Neuronal stem cell (in vitro differentiated cells): ENCODE results near the gene RIPPLY1.

Source experiments
- DNase-seq: peaks from one replicate; pipeline ENCODE4 v3.0.0-alpha.2; 2013; ENCODE audit warnings: low spot score
- H2AFZ ChIP-seq: one replicate; pipeline ENCODE4 v1.6.1; 2013; ENCODE audit warnings: mild to moderate bottlenecking, low read length, inconsistent platforms
- H2AK5ac ChIP-seq: 2 replicates; pipeline ENCODE4 v1.6.1; 2013; ENCODE audit warnings: low read depth, mild to moderate bottlenecking, inconsistent platforms, low read length, moderate library complexity, mixed read lengths
- H2BK120ac ChIP-seq: 2 replicates; pipeline ENCODE4 v1.6.1; 2013; ENCODE audit warnings: low read depth, mild to moderate bottlenecking, inconsistent platforms, low read length, moderate library complexity, mixed read lengths
- H2BK12ac ChIP-seq: one replicate; pipeline ENCODE4 v1.6.1; 2013; ENCODE audit warnings: low read length, inconsistent platforms
- H2BK15ac ChIP-seq: 2 replicates; pipeline ENCODE4 v1.6.1; 2013; ENCODE audit warnings: mild to moderate bottlenecking, low read length, inconsistent platforms, mixed read lengths
- H2BK5ac ChIP-seq: one replicate; pipeline ENCODE4 v1.6.1; 2013; ENCODE audit warnings: inconsistent platforms, mild to moderate bottlenecking, low read length, moderate library complexity
- H3K14ac ChIP-seq: one replicate; pipeline ENCODE4 v1.6.1; 2013; ENCODE audit warnings: low read length, inconsistent platforms
- H3K18ac ChIP-seq: 2 replicates; pipeline ENCODE4 v1.6.1; 2013; ENCODE audit warnings: low read length, inconsistent platforms
- H3K23ac ChIP-seq: 2 replicates; pipeline ENCODE4 v1.6.1; 2013; ENCODE audit warnings: low read depth, mild to moderate bottlenecking, mixed read lengths, low read length, inconsistent platforms; ENCODE audit not compliant: poor library complexity
- H3K27ac ChIP-seq: replicated peaks from 3 replicates; pipeline ENCODE4 v1.5.1; 2013; ENCODE audit warnings: low read length, inconsistent platforms
- H3K27me3 ChIP-seq, 3 experiments: 2 replicates each; pipeline ENCODE4 v1.6.1; 2013; ENCODE audit warnings: low read length in 3 of 3, mild to moderate bottlenecking in 2 of 3, inconsistent platforms in 1 of 3, low read depth in 1 of 3, mixed read lengths in 1 of 3, moderate library complexity in 1 of 3; ENCODE audit not compliant: control insufficient read depth in 3 of 3, insufficient read depth in 3 of 3
- H3K36me3 ChIP-seq, 2 donors: replicated peaks in 1 of 2; 2 replicates each; pipeline ENCODE4 v1.6.1; 2013; ENCODE audit warnings: low read length in 2 of 2; ENCODE audit not compliant: control insufficient read depth in 2 of 2, insufficient read depth in 2 of 2
- H3K4ac ChIP-seq: 2 replicates; pipeline ENCODE4 v1.6.1; 2013; ENCODE audit warnings: inconsistent platforms, mild to moderate bottlenecking, low read length, moderate library complexity
- H3K4me1 ChIP-seq, 2 donors: 1 replicate in 1 of 2; 2 replicates in 1 of 2; pipeline ENCODE4 v1.6.1; 2013; ENCODE audit warnings: low read length in 2 of 2, low read depth in 1 of 2; ENCODE audit not compliant: control insufficient read depth in 2 of 2, insufficient read depth in 1 of 2
- H3K4me2 ChIP-seq: one replicate; pipeline ENCODE4 v1.6.1; 2013; ENCODE audit warnings: mild to moderate bottlenecking, low read length, inconsistent platforms; ENCODE audit not compliant: insufficient read depth, poor library complexity, severe bottlenecking
- H3K4me3 ChIP-seq, 2 donors: 2 replicates each; pipeline ENCODE4 v1.5.1; 2013; ENCODE audit warnings: low read length in 2 of 2, mild to moderate bottlenecking in 2 of 2, inconsistent platforms in 1 of 2, moderate library complexity in 1 of 2
- H3K79me1 ChIP-seq: one replicate; pipeline ENCODE4 v1.6.1; 2013; ENCODE audit warnings: low read depth, mild to moderate bottlenecking, inconsistent platforms, low read length, moderate library complexity
- H3K9ac ChIP-seq: one replicate; pipeline ENCODE4 v1.6.1; 2013; ENCODE audit warnings: mild to moderate bottlenecking, low read depth, low read length, inconsistent platforms; ENCODE audit not compliant: poor library complexity
- H3K9me3 ChIP-seq, 2 donors: replicated peaks in 1 of 2; 2 replicates each; pipeline versions ENCODE3 to v1.6.1; 2013; ENCODE audit warnings: low read length in 2 of 2, mild to moderate bottlenecking in 2 of 2, inconsistent platforms in 1 of 2, low read depth in 1 of 2, mixed read lengths in 1 of 2, moderate library complexity in 1 of 2; ENCODE audit not compliant: control insufficient read depth in 2 of 2, insufficient read depth in 1 of 2
- H4K8ac ChIP-seq: one replicate; pipeline ENCODE4 v1.6.1; 2013; ENCODE audit warnings: low read depth, mild to moderate bottlenecking, inconsistent platforms, low read length, moderate library complexity
- H4K91ac ChIP-seq: one replicate; pipeline ENCODE4 v1.6.1; 2013; ENCODE audit warnings: low read length, low read depth, mild to moderate bottlenecking, inconsistent platforms; ENCODE audit not compliant: poor library complexity
- WGBS, 2 donors: extraction: QIAGEN DNeasy Blood & Tissue Kit; methylation state at CpG; one replicate each; pipeline ENCODE4 v1.1.7; 2013; ENCODE audit warnings: missing lambda C conversion rate in 2 of 2, mixed read lengths in 1 of 2; ENCODE audit not compliant: insufficient read length in 2 of 2, insufficient replicate concordance in 1 of 2; ENCODE audit errors: extremely low coverage in 2 of 2; 5-methylcytosine and 5-hydroxymethylcytosine counted together

The RIPPLY1 gene

GRCh38 chrX:106905064-106905708 is 2.0 kb upstream of the RIPPLY1 start:
- Histone ChIP-seq H3K27me3 (peaks cover 0 to 16% (median 0%) of the 10 kb centered on the region in 3 experiments), H3K23ac (no peak overlapping the region), H2BK5ac (no peak overlapping the region), H2BK12ac (no peak overlapping the region), H4K8ac (no peak overlapping the region), H3K9me3 (no peaks in the 10 kb centered on the region), H3K4ac (no peak overlapping the region), H2AK5ac (no peak overlapping the region), H3K36me3 (no peaks in the 10 kb centered on the region), H3K14ac (no peak overlapping the region), H3K18ac (no peak overlapping the region), H2AFZ (no peak overlapping the region), H3K79me1 (no peaks in the 10 kb centered on the region), H4K91ac (no peak overlapping the region), H3K4me2 (no peak overlapping the region), H2BK120ac (no peak overlapping the region), H3K4me3 (no peak overlapping the region), H3K4me1 (peaks cover 0 to 8% of the 10 kb centered on the region in 2 donors), H2BK15ac (no peak overlapping the region), H3K9ac (no peak overlapping the region), H3K27ac (no peak overlapping the region)
- DNase-seq, result no peak
- WGBS, 2 donors, result no CpG with 5 or more reads among the region's 5 CpGs

GRCh38 chrX:106903856-106904528 is 851 bp upstream of the RIPPLY1 start:
- Histone ChIP-seq H4K91ac (no peak overlapping the region), H3K4ac (no peak overlapping the region), H3K9me3 (no peaks in the 10 kb centered on the region), H3K36me3 (no peaks in the 10 kb centered on the region), H3K27me3 (peaks cover 0 to 13% (median 0%) of the 10 kb centered on the region in 3 experiments), H2BK120ac (no peak overlapping the region), H3K23ac (no peak overlapping the region), H2BK5ac (no peak overlapping the region), H3K4me2 (no peak overlapping the region), H3K14ac (no peak overlapping the region), H3K4me3 (no peak overlapping the region), H2BK12ac (no peak overlapping the region), H3K27ac (peak overlapping the region; percentile 70), H2BK15ac (no peak overlapping the region), H4K8ac (no peak overlapping the region), H3K18ac (peak overlapping the region; percentile 58), H2AK5ac (no peak overlapping the region), H2AFZ (no peak overlapping the region), H3K79me1 (no peaks in the 10 kb centered on the region), H3K9ac (no peak overlapping the region), H3K4me1 (peaks cover 0 to 8% of the 10 kb centered on the region in 2 donors)
- no peak for DNase-seq
- WGBS, 2 donors, result no CpG with 5 or more reads among the region's 5 CpGs

DNA sequence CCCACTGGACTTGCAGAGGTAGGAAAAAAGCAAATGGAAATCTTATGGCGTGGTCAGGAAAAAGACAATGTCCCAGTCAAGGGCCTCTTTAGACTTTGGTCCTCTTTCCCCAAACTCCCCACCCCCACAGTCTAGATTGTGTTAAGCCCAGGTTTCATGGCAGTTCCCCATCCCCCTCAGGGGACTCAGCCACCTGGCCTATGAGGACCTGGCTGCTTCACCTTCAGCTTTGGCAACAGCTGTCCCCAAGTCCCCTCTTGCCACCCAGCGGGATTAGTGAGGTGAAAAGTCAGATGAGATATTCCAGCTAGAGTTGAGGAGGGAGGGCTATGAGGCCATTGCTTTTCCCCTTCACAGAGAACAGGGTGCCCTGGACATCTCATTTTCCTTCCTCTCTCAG is 457 bp downstream of the RIPPLY1 start:
- H3K27me3 ChIP-seq, result peaks cover 0 to 13% (median 0%) of the 10 kb centered on the region in 3 experiments
- no peaks in the 10 kb centered on the region for H3K79me1 ChIP-seq
- no peak overlapping the region for H2BK120ac ChIP-seq
- H3K4me2 ChIP-seq, result no peak overlapping the region
- peaks cover 0 to 10% of the 10 kb centered on the region in 2 donors for H3K4me1 ChIP-seq
- H3K9me3 ChIP-seq, result no peaks in the 10 kb centered on the region
- DNase-seq, result no peak
- H2BK5ac ChIP-seq, result no peak overlapping the region
- no peak overlapping the region for H2AFZ ChIP-seq
- no peak overlapping the region for H2BK12ac ChIP-seq
- H3K23ac ChIP-seq, result no peak overlapping the region
- H4K91ac ChIP-seq, result no peak overlapping the region
- H2AK5ac ChIP-seq, result no peak overlapping the region
- no peak overlapping the region for H2BK15ac ChIP-seq
- no peaks in the 10 kb centered on the region for H3K36me3 ChIP-seq
- no peak overlapping the region for H3K9ac ChIP-seq
- WGBS, 2 donors, result no CpG with 5 or more reads among the region's 2 CpGs
- no peak overlapping the region for H3K4me3 ChIP-seq
- no peak overlapping the region for H3K4ac ChIP-seq
- peak overlapping the region; percentile 70 for H3K27ac ChIP-seq
- no peak overlapping the region for H4K8ac ChIP-seq
- no peak overlapping the region for H3K18ac ChIP-seq
- no peak overlapping the region for H3K14ac ChIP-seq

- no CpG with 5 or more reads among the region's 4 CpGs for WGBS, 2 donors
- Histone ChIP-seq H2BK120ac (no peak overlapping the region), H3K79me1 (no peaks in the 10 kb centered on the region), H2AFZ (no peak overlapping the region), H3K4me2 (no peak overlapping the region), H3K9me3 (no peaks in the 10 kb centered on the region), H3K27ac (no peak overlapping the region), H3K4ac (no peak overlapping the region), H2BK15ac (no peak overlapping the region), H4K8ac (no peak overlapping the region), H3K23ac (no peak overlapping the region), H3K14ac (no peak overlapping the region), H3K18ac (peak overlapping the region; percentile 85), H3K4me3 (no peak overlapping the region), H2AK5ac (peak overlapping the region; percentile 9), H4K91ac (no peak overlapping the region), H3K4me1 (peaks cover 0 to 10% of the 10 kb centered on the region in 2 donors), H3K9ac (no peak overlapping the region), H2BK5ac (peak overlapping the region; percentile 39), H3K36me3 (no peaks in the 10 kb centered on the region), H3K27me3 (peaks cover 0 to 13% (median 0%) of the 10 kb centered on the region in 3 experiments), H2BK12ac (no peak overlapping the region)
- no peak for DNase-seq
These were observed 1.3 kb downstream of the RIPPLY1 start for GRCh38 chrX:106901781-106902219.
